ENCODE results near the gene DDX53.

DDX53 gene

GRCh38 chrX:22999696-23000223, at the start of gene DDX53:
Gene DDX53, plus strand, starts transcription at chrX:22999960. Its CDS starts 98 bp downstream, at chrX:23000058.
- DNase-seq (ENCODE audit: low read depth) = no peak

GRCh38 chrX:22950269-22951266, 49.2 kb upstream of the DDX53 start:
- peak; percentile 77 for DNase-seq (ENCODE audit: low read depth)

GRCh38 chrX:22952010-22952409, 47.8 kb upstream of the DDX53 start:
- DNase-seq (ENCODE audit: low read depth) = peak; percentile 17

- no peak for DNase-seq (ENCODE audit: low read depth)
Observed at GRCh38 chrX:22958250-22958649, 41.5 kb upstream of the DDX53 start.

GRCh38 chrX:22959204-22959920, 40.4 kb upstream of the DDX53 start:
- no peak for DNase-seq (ENCODE audit: low read depth)

- no peak for DNase-seq (ENCODE audit: low read depth)
Observed at GRCh38 chrX:22963196-22963595, 36.6 kb upstream of the DDX53 start.

- DNase-seq (ENCODE audit: low read depth) = no peak
Observed at GRCh38 chrX:22968494-22968893, 31.3 kb upstream of the DDX53 start.

- no peak for DNase-seq (ENCODE audit: low read depth)
Observed at GRCh38 chrX:22969411-22969810, 30.3 kb upstream of the DDX53 start.

GRCh38 chrX:22970861-22971260, 28.9 kb upstream of the DDX53 start:
- DNase-seq (ENCODE audit: low read depth) = no peak

GRCh38 chrX:22974616-22975015, 25.1 kb upstream of the DDX53 start:
- DNase-seq (ENCODE audit: low read depth) = no peak

- no peak for DNase-seq (ENCODE audit: low read depth)
Observed at GRCh38 chrX:22975786-22976185, 24.0 kb upstream of the DDX53 start.

- DNase-seq (ENCODE audit: low read depth) = no peak
Observed at GRCh38 chrX:22985958-22986357, 13.8 kb upstream of the DDX53 start.

- DNase-seq (ENCODE audit: low read depth) = no peak
Observed at GRCh38 chrX:22987452-22987851, 12.3 kb upstream of the DDX53 start.

- peak; percentile 13 for DNase-seq (ENCODE audit: low read depth)
Observed at GRCh38 chrX:23003116-23003515, 3.4 kb downstream of the DDX53 start.

- DNase-seq (ENCODE audit: low read depth) = peak; percentile 22
Observed at GRCh38 chrX:23008431-23009099, 8.8 kb downstream of the DDX53 start.

GRCh38 chrX:23012162-23012561, 12.4 kb downstream of the DDX53 start:
- DNase-seq (ENCODE audit: low read depth) = no peak

- DNase-seq (ENCODE audit: low read depth) = no peak
Observed at GRCh38 chrX:23012636-23013035, 12.9 kb downstream of the DDX53 start.

- DNase-seq (ENCODE audit: low read depth) = no peak
Observed at GRCh38 chrX:23013366-23013765, 13.6 kb downstream of the DDX53 start.

GRCh38 chrX:23031600-23031999, 31.8 kb downstream of the DDX53 start:
- no peak for DNase-seq (ENCODE audit: low read depth)

GRCh38 chrX:23035493-23035892, 35.7 kb downstream of the DDX53 start:
- no peak for DNase-seq (ENCODE audit: low read depth)

GRCh38 chrX:23046443-23046842, 46.7 kb downstream of the DDX53 start:
- DNase-seq (ENCODE audit: low read depth) = no peak
